ENCODE results near the gene CYFIP2.
"Not testable (repeated sequence)": the region's sequence is repeated elsewhere in the genome, so short reads cannot be mapped to it uniquely, and the experiment has no call there.

CYFIP2 gene

DNA sequence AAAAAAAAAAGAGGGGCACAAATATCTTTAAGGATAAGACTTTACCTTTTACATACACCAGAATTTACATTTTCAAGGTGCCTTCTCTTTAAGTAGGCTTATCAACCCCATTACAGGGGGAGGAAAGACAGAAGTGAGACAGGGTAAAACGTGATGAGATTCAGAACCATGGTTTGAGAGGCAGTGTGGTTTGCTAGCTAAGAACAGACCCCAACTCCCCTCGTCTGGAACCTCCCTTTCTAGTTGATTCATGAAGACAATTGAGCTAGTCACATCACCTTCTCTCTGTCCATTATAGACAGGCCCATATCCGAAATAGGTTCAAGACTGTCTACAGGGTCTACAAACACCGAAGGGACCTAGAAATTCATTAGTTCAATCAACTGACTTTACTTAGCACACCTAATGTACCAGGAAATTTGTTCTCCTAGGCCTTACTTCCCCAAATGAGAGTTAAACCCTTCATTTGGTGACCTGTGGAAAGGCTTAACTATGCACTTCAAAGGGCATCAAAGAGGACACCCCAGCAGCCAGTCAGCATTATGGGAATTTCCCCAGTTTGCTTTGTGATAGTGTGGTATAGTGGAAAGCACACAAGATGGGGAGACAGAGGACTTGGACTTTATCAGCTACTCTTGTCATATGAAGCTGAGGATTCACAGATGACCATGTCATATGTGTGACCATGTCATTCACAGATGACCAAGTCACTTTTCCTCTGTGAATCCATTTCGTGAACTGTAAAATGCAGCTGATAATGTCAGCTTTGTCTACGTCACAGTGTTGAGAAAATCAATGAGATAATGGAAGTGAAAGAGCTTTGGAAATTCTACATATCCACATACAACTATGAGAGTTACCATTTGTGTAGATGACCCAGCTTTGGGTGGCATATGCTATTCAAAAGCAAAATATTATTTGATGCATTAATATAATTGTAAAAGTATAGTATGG, 40.2 kb upstream of the CYFIP2 start:
- no peak overlapping the region for H3K4me3 ChIP-seq (ENCODE audit: low read depth, low read length)
- TF ChIP-seq, protein P1, sequence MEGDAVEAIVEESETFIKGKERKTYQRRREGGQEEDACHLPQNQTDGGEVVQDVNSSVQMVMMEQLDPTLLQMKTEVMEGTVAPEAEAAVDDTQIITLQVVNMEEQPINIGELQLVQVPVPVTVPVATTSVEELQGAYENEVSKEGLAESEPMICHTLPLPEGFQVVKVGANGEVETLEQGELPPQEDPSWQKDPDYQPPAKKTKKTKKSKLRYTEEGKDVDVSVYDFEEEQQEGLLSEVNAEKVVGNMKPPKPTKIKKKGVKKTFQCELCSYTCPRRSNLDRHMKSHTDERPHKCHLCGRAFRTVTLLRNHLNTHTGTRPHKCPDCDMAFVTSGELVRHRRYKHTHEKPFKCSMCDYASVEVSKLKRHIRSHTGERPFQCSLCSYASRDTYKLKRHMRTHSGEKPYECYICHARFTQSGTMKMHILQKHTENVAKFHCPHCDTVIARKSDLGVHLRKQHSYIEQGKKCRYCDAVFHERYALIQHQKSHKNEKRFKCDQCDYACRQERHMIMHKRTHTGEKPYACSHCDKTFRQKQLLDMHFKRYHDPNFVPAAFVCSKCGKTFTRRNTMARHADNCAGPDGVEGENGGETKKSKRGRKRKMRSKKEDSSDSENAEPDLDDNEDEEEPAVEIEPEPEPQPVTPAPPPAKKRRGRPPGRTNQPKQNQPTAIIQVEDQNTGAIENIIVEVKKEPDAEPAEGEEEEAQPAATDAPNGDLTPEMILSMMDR (IDR thresholded peaks at IDR 0.05; ENCODE audit: low read depth, low read length), result no peak

DNA sequence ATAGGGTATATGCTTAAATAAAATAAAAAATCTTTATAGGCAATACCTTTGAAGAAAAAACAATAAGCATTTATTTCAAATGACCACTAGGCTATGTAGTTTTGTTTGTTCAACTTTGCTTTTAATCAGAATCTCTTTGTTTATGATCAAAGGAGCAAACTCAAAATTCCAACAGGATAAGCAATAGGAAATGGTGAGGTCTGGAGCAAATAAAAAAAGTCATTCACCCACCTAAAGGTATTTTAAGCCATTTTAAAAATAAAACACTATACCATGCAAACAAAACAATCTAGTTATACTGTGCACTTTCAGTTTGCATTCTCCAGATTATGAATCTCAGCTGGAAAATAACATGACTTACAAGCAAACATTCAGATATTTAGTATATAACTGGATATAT, 35.3 kb upstream of the CYFIP2 start:
- TF ChIP-seq, protein P1 (IDR thresholded peaks at IDR 0.05; ENCODE audit: low read depth, low read length), result no peak
- H3K4me3 ChIP-seq (ENCODE audit: low read depth, low read length), result no peak overlapping the region

DNA sequence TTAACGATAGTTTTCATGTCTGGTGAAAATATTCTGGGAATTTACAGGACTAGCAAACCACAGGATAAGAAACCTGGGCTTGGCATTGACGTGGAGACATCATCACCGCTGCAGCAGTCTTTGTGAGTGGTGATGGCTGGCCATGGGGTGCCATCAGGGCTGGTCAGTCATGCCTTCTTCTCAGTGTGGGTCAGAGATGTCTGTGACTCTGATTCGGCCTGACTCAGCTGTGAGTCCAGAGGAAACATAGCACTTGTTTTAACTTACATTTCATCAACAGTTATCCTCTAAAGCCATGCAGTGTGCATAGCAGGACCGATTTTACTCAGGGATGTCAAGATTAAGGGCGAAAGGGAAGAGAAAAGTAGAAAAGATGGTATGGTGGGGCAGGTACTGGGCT, 33.2 kb upstream of the CYFIP2 start:
- H3K4me3 ChIP-seq (ENCODE audit: low read depth, low read length), result no peak overlapping the region
- TF ChIP-seq, protein P1 (IDR thresholded peaks at IDR 0.05; ENCODE audit: low read depth, low read length), result no peak

DNA sequence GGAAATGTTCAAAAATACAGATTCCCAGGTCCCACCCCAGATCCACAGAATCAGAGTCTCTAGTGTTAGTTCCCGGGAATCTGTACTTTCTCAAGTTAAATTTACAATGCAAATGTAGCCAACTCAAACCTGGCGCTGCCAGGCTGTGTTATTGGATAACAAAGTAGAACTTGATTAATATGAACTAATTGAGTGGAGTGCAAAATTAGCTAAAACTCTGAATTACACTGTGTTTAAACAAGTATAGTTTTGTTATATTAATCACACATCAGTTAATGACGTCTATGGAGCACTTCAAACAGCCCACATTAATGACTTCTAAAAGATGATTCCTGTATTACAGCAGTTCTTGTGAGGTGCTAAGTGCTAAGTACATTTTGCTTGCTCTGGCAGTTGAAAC, 32.4 kb upstream of the CYFIP2 start:
- no peak overlapping the region for H3K4me3 ChIP-seq (ENCODE audit: low read depth, low read length)
- TF ChIP-seq, protein P1 (IDR thresholded peaks at IDR 0.05; ENCODE audit: low read depth, low read length), result no peak

DNA sequence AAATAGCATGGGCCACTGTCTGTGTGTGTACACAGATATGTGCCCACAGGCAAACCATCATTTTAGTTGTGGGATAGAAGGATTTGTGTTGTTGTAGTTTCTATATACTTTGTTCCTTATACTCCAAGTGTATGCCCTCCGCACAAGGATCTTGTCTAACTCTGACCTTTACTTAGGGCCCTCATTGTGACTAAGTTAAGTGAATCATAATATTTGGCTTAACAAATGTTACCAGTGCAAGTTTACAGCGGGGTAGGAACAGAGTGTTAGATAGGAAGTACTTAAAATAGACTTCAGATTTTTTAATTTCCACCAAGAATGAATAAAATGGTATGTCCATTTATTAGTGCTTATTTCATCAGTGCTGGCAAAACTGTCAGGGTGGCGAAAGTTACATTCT, 29.5 kb upstream of the CYFIP2 start:
- no peak overlapping the region for H3K4me3 ChIP-seq (ENCODE audit: low read depth, low read length)
- TF ChIP-seq, protein P1 (IDR thresholded peaks at IDR 0.05; ENCODE audit: low read depth, low read length), result no peak

DNA sequence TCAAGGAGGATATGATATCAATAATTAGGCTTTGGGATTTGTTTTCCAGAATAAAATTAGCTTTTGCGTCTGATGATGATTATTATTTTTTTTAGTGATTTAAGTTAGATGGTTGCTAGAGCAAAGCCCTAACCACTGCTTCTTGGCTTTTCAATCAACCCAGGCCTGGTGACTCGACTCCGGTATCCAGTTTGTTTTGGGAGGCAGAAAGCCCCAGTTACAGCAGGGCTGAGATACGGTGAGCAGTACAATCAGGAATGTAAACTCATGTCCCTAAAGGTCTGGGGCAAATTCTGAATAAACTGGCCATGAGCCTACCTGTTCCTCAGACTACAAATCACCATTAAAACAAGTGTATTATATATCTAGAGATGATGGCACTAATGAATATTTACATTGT, 24.4 kb upstream of the CYFIP2 start:
- TF ChIP-seq, protein P1 (IDR thresholded peaks at IDR 0.05; ENCODE audit: low read depth, low read length), result no peak
- no peak overlapping the region for H3K4me3 ChIP-seq (ENCODE audit: low read depth, low read length)

DNA sequence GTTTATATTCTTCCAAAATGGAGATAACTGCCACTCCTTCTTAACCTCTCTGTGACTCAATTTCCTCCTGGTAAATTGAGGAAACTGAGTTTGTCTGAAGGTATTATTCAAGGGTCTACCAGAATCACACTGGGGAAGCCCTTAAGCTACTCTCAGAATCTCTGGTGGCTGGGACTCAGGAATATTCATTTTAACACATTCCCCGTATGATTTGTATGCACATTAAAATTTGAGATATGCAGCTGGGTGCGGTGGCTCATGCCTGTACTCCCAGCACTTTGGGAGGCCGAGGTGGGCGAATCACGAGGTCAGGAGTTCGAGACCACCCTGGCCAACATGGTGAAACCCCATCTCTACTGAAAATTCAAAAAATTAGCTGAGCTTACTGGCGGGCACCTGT, 21.2 kb upstream of the CYFIP2 start:
- H3K4me3 ChIP-seq (ENCODE audit: low read depth, low read length), result not testable (repeated sequence)
